Measurements from ENCODE around the gene USP1. TPM values are rescaled to one million over a fixed set of nuclear protein-coding genes. Genes with fewer than 3 reads are reported as not detected.

USP1 gene
- polyA plus RNA-seq (ENCODE audit: insufficient read length in 4 of 4): 10 to 100 TPM; 59.3 to 75.4 (median 68.0) TPM

- DNase-seq (ENCODE audit: low read depth in 4 of 4, low spot score in 2 of 4): peak; percentile 97 to 100 (median 98)
These were observed at the start of gene USP1 for GRCh38 chr1:62436466-62437272. Gene USP1, plus strand, starts transcription at chr1:62437049. Its CDS starts 2,819 bp downstream, at chr1:62439868.

GRCh38 chr1:62389531-62389930 lies 47.3 kb upstream of the USP1 start:
- no peak for DNase-seq (ENCODE audit: low read depth in 4 of 4, low spot score in 2 of 4)

- DNase-seq (ENCODE audit: low read depth in 4 of 4, low spot score in 2 of 4): no peak
These were observed 46.8 kb upstream of the USP1 start for GRCh38 chr1:62390071-62390470.

GRCh38 chr1:62391369-62391971 lies 45.4 kb upstream of the USP1 start:
- DNase-seq (ENCODE audit: low read depth in 4 of 4, low spot score in 2 of 4): no peak

GRCh38 chr1:62392951-62393350 lies 43.9 kb upstream of the USP1 start:
- no peak for DNase-seq (ENCODE audit: low read depth in 4 of 4, low spot score in 2 of 4)

- DNase-seq (ENCODE audit: low read depth in 4 of 4, low spot score in 2 of 4): no peak
These were observed 42.2 kb upstream of the USP1 start for GRCh38 chr1:62394646-62395045.

- no peak for DNase-seq (ENCODE audit: low read depth in 4 of 4, low spot score in 2 of 4)
These were observed 41.6 kb upstream of the USP1 start for GRCh38 chr1:62395291-62395690.

- no peak for DNase-seq (ENCODE audit: low read depth in 4 of 4, low spot score in 2 of 4)
These were observed 40.0 kb upstream of the USP1 start for GRCh38 chr1:62396871-62397270.

- DNase-seq (ENCODE audit: low read depth in 4 of 4, low spot score in 2 of 4): no peak
These were observed 39.5 kb upstream of the USP1 start for GRCh38 chr1:62397301-62397700.

- no peak for DNase-seq (ENCODE audit: low read depth in 4 of 4, low spot score in 2 of 4)
These were observed 38.5 kb upstream of the USP1 start for GRCh38 chr1:62398377-62398776.

- DNase-seq (ENCODE audit: low read depth in 4 of 4, low spot score in 2 of 4): no peak
These were observed 35.7 kb upstream of the USP1 start for GRCh38 chr1:62401034-62401760.

- no peak for DNase-seq (ENCODE audit: low read depth in 4 of 4, low spot score in 2 of 4)
These were observed 31.6 kb upstream of the USP1 start for GRCh38 chr1:62405247-62405646.

GRCh38 chr1:62406576-62406975 lies 30.3 kb upstream of the USP1 start:
- no peak for DNase-seq (ENCODE audit: low read depth in 4 of 4, low spot score in 2 of 4)

GRCh38 chr1:62407398-62408009 lies 29.3 kb upstream of the USP1 start:
- DNase-seq (ENCODE audit: low read depth in 4 of 4, low spot score in 2 of 4): peak in 1 of 4 donors; percentile 62

- no peak for DNase-seq (ENCODE audit: low read depth in 4 of 4, low spot score in 2 of 4)
These were observed 21.2 kb upstream of the USP1 start for GRCh38 chr1:62415687-62416086.

- DNase-seq (ENCODE audit: low read depth in 4 of 4, low spot score in 2 of 4): no peak
These were observed 19.4 kb upstream of the USP1 start for GRCh38 chr1:62417351-62417999.

GRCh38 chr1:62420214-62420613 lies 16.6 kb upstream of the USP1 start:
- no peak for DNase-seq (ENCODE audit: low read depth in 4 of 4, low spot score in 2 of 4)

- DNase-seq (ENCODE audit: low read depth in 4 of 4, low spot score in 2 of 4): no peak
These were observed 13.1 kb upstream of the USP1 start for GRCh38 chr1:62423580-62424242.

- DNase-seq (ENCODE audit: low read depth in 4 of 4, low spot score in 2 of 4): no peak
These were observed 12.4 kb upstream of the USP1 start for GRCh38 chr1:62424411-62424810.

- DNase-seq (ENCODE audit: low read depth in 4 of 4, low spot score in 2 of 4): no peak
These were observed 11.8 kb upstream of the USP1 start for GRCh38 chr1:62425041-62425440.
